Liver (tissue), 9 donors: ENCODE measurements around the gene GASK1B. TPM values are rescaled to one million over a fixed set of nuclear protein-coding genes. Genes with fewer than 3 reads are reported as not detected.

ENCODE experiments used
- DNase-seq: peaks from one replicate; pipeline ENCODE4 v3.0.0-alpha.2; 2017; ENCODE audit warnings: low spot score
- H3K27ac ChIP-seq, 2 donors: one replicate each; pipeline ENCODE4 v1.7.0; 2013; ENCODE audit warnings: inconsistent platforms in 2 of 2, low read length in 2 of 2, control low read depth in 1 of 2, low read depth in 1 of 2, mild to moderate bottlenecking in 1 of 2
- H3K27me3 ChIP-seq, 4 donors: one replicate each; pipeline versions ENCODE4 v1.6.1 to v1.7.0; 2013; ENCODE audit warnings: low read length in 3 of 4, inconsistent platforms in 1 of 4, mild to moderate bottlenecking in 1 of 4, moderate library complexity in 1 of 4; ENCODE audit not compliant: control insufficient read depth in 4 of 4, insufficient read depth in 4 of 4
- H3K36me3 ChIP-seq, 4 donors: one replicate each; pipeline versions ENCODE4 v1.6.1 to v1.7.0; 2013; ENCODE audit warnings: low read length in 3 of 4, mild to moderate bottlenecking in 3 of 4, low read depth in 1 of 4, moderate library complexity in 1 of 4; ENCODE audit not compliant: control insufficient read depth in 4 of 4, insufficient read depth in 3 of 4
- H3K4me1 ChIP-seq, 4 donors: one replicate each; pipeline versions ENCODE4 v1.6.1 to v1.7.0; 2013; ENCODE audit warnings: low read length in 3 of 4, mild to moderate bottlenecking in 3 of 4, moderate library complexity in 1 of 4; ENCODE audit not compliant: control insufficient read depth in 4 of 4, insufficient read depth in 4 of 4
- H3K4me3 ChIP-seq, 3 donors: one replicate each; pipeline versions ENCODE4 v1.6.1 to v1.7.0; 2013; ENCODE audit warnings: low read length in 3 of 3, control low read depth in 1 of 3, low read depth in 1 of 3, mild to moderate bottlenecking in 1 of 3
- H3K9ac ChIP-seq, 2 donors: one replicate each; pipeline ENCODE4 v1.7.0; 2013; ENCODE audit warnings: low read length in 2 of 2, mild to moderate bottlenecking in 2 of 2, moderate library complexity in 2 of 2, control low read depth in 1 of 2, low read depth in 1 of 2
- H3K9me3 ChIP-seq, 4 donors: one replicate each; pipeline versions ENCODE4 v1.6.1 to v1.7.0; 2013; ENCODE audit warnings: low read length in 3 of 4; ENCODE audit not compliant: control insufficient read depth in 4 of 4
- EGR1 ChIP-seq, 2 donors: IDR thresholded peaks; 2 replicates each; pipeline ENCODE4 v1.6.1; 2016 to 2018; ENCODE audit warnings: antibody characterized with exemption in 2 of 2, low read depth in 2 of 2
- FOXA1 ChIP-seq: IDR thresholded peaks from 2 replicates; pipeline ENCODE4 v1.6.1; 2016; ENCODE audit warnings: antibody characterized with exemption
- FOXA2 ChIP-seq: IDR thresholded peaks from 2 replicates; pipeline ENCODE4 v1.6.1; 2016; ENCODE audit warnings: antibody characterized with exemption
- GABPA ChIP-seq, 2 donors: IDR thresholded peaks in 1 of 2; conservative IDR thresholded peaks in 1 of 2; 2 replicates each; pipeline ENCODE4 v1.6.1; 2016; ENCODE audit warnings: antibody characterized with exemption in 2 of 2, mild to moderate bottlenecking in 1 of 2, moderate library complexity in 1 of 2
- HNF4A ChIP-seq, 2 donors: conservative IDR thresholded peaks; 2 replicates each; pipeline ENCODE4 v1.6.1; 2016; ENCODE audit warnings: antibody characterized with exemption in 2 of 2, mild to moderate bottlenecking in 2 of 2
- HNF4G ChIP-seq: IDR thresholded peaks from 2 replicates; pipeline ENCODE4 v1.6.1; 2016; ENCODE audit warnings: antibody characterized with exemption
- JUND ChIP-seq, 2 donors: IDR thresholded peaks; 2 replicates each; pipeline ENCODE4 v1.6.1; 2016; ENCODE audit warnings: antibody characterized with exemption in 2 of 2
- NR2F2 ChIP-seq: IDR thresholded peaks from 2 replicates; pipeline ENCODE4 v1.6.1; 2016; ENCODE audit warnings: antibody characterized with exemption
- RAD21 ChIP-seq, 2 donors: IDR thresholded peaks; 2 replicates each; pipeline ENCODE4 v1.6.1; 2016; ENCODE audit warnings: antibody characterized with exemption in 2 of 2, mild to moderate bottlenecking in 2 of 2
- RXRA ChIP-seq, 2 donors: IDR thresholded peaks; 2 replicates each; pipeline ENCODE4 v1.6.1; 2017 to 2018; ENCODE audit warnings: antibody characterized with exemption in 2 of 2, mild to moderate bottlenecking in 1 of 2
- SP1 ChIP-seq: IDR thresholded peaks from 2 replicates; pipeline ENCODE4 v1.6.1; 2018; ENCODE audit warnings: antibody characterized with exemption, mild to moderate bottlenecking
- TAF1 ChIP-seq: conservative IDR thresholded peaks from 2 replicates; pipeline ENCODE4 v1.6.1; 2016; ENCODE audit warnings: antibody characterized with exemption, mild to moderate bottlenecking
- YY1 ChIP-seq: IDR thresholded peaks from 2 replicates; pipeline ENCODE4 v1.6.1; 2016; ENCODE audit warnings: antibody characterized with exemption, mild to moderate bottlenecking
- WGBS: extraction: QIAGEN DNeasy Blood & Tissue Kit; methylation state at CpG from one replicate; pipeline ENCODE4 v1.1.7; 2013; 5-methylcytosine and 5-hydroxymethylcytosine counted together
- polyA plus RNA-seq, 2 donors: library from polyadenylated mRNA; stranded (reverse) in 1 of 2; unstranded in 1 of 2; fragments of 200-250 nt in 1 of 2; fragments of >200 nt in 1 of 2; fragmentation: Nextera tagmentation in 1 of 2; extraction: Ambion mirVana in 1 of 2; gene quantifications; one replicate each; pipeline versions ENCODE4 v1.2.1 to v1.2.3, GENCODE V29; 2013 to 2015
- total RNA-seq, 2 donors: library from RNA; depleted of rRNA; stranded (reverse); fragments of >200 nt; gene quantifications; one replicate each; pipeline ENCODE4 v1.2.3, GENCODE V29; 2014
- TF ChIP-seq, protein P1 (sequence below): IDR thresholded peaks from 2 replicates; pipeline ENCODE4 v1.6.1; 2016; ENCODE audit warnings: antibody characterized with exemption
- TF ChIP-seq, protein P2 (sequence below): IDR thresholded peaks from 2 replicates; pipeline ENCODE4 v1.6.1; 2016; ENCODE audit warnings: antibody characterized with exemption
- TF ChIP-seq, protein P3 (sequence below): IDR thresholded peaks from 2 replicates; pipeline ENCODE4 v1.6.1; 2016; ENCODE audit warnings: antibody characterized with exemption, mild to moderate bottlenecking
- TF ChIP-seq, protein P4 (sequence below): IDR thresholded peaks from 2 replicates; pipeline ENCODE4 v1.6.1; 2016; ENCODE audit warnings: antibody characterized with exemption
- TF ChIP-seq, protein P5 (sequence below): fragments of 150-350 bp; IDR thresholded peaks from 2 replicates; pipeline ENCODE4 v1.5.1; 2017; ENCODE audit warnings: improper control_type of control experiment, low read depth, low read length; ENCODE audit not compliant: missing input control
- donor health status: healthy.
- donor health status: healthy.
- donor health status: healthy.
- donor health status: healthy.
- donor health status: healthy.

The GASK1B gene
- total and polyA plus RNA-seq, 4 donors: 1.3 to 8.2 (median 4.4) TPM

DNA sequence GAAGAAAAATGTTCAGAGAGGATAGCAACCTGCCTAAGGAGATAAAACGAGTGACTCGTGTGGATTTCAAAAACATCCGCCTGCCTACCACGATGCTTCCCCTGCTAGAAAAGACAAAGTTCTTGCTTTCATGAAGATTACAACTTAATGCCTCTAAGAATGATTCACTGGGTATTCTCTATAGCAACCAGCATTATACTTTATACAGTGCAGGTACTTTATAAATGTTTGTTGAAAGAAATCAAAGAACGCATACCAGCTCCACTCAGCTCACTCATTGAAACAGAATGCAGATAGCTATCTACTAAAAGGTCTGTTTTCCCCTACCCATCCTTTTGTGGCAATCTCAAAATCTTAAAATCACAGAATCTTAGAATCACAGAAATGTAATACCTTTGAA lies 33.7 kb downstream of the GASK1B start:
- Histone ChIP-seq H3K9me3 (no peaks in the 10 kb centered on the region), H3K27me3 (no peaks in the 10 kb centered on the region), H3K4me3 (no peak overlapping the region), H3K27ac (no peak overlapping the region), H3K4me1 (no peaks in the 10 kb centered on the region), H3K36me3 (no peaks in the 10 kb centered on the region), H3K9ac (no peak overlapping the region)
- no peak for TF ChIP-seq EGR1 (IDR thresholded peaks at IDR 0.05; ENCODE audit: low read depth in 2 of 2)
- no peak for TF ChIP-seq FOXA1
- no peak for TF ChIP-seq FOXA2
- TF ChIP-seq, protein P1, sequence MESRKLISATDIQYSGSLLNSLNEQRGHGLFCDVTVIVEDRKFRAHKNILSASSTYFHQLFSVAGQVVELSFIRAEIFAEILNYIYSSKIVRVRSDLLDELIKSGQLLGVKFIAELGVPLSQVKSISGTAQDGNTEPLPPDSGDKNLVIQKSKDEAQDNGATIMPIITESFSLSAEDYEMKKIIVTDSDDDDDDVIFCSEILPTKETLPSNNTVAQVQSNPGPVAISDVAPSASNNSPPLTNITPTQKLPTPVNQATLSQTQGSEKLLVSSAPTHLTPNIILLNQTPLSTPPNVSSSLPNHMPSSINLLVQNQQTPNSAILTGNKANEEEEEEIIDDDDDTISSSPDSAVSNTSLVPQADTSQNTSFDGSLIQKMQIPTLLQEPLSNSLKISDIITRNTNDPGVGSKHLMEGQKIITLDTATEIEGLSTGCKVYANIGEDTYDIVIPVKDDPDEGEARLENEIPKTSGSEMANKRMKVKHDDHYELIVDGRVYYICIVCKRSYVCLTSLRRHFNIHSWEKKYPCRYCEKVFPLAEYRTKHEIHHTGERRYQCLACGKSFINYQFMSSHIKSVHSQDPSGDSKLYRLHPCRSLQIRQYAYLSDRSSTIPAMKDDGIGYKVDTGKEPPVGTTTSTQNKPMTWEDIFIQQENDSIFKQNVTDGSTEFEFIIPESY: no peak
- TF ChIP-seq, protein P2, sequence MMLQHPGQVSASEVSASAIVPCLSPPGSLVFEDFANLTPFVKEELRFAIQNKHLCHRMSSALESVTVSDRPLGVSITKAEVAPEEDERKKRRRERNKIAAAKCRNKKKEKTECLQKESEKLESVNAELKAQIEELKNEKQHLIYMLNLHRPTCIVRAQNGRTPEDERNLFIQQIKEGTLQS: no peak
- TF ChIP-seq, protein P3, sequence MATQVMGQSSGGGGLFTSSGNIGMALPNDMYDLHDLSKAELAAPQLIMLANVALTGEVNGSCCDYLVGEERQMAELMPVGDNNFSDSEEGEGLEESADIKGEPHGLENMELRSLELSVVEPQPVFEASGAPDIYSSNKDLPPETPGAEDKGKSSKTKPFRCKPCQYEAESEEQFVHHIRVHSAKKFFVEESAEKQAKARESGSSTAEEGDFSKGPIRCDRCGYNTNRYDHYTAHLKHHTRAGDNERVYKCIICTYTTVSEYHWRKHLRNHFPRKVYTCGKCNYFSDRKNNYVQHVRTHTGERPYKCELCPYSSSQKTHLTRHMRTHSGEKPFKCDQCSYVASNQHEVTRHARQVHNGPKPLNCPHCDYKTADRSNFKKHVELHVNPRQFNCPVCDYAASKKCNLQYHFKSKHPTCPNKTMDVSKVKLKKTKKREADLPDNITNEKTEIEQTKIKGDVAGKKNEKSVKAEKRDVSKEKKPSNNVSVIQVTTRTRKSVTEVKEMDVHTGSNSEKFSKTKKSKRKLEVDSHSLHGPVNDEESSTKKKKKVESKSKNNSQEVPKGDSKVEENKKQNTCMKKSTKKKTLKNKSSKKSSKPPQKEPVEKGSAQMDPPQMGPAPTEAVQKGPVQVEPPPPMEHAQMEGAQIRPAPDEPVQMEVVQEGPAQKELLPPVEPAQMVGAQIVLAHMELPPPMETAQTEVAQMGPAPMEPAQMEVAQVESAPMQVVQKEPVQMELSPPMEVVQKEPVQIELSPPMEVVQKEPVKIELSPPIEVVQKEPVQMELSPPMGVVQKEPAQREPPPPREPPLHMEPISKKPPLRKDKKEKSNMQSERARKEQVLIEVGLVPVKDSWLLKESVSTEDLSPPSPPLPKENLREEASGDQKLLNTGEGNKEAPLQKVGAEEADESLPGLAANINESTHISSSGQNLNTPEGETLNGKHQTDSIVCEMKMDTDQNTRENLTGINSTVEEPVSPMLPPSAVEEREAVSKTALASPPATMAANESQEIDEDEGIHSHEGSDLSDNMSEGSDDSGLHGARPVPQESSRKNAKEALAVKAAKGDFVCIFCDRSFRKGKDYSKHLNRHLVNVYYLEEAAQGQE: no peak
- no peak for TF ChIP-seq HNF4A (conservative IDR thresholded peaks at IDR 0.05)
- no peak for TF ChIP-seq YY1
- TF ChIP-seq, protein P4, sequence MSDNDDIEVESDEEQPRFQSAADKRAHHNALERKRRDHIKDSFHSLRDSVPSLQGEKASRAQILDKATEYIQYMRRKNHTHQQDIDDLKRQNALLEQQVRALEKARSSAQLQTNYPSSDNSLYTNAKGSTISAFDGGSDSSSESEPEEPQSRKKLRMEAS: no peak
- no peak for TF ChIP-seq SP1
- no peak for TF ChIP-seq RXRA (IDR thresholded peaks at IDR 0.05)
- TF ChIP-seq, protein P5, sequence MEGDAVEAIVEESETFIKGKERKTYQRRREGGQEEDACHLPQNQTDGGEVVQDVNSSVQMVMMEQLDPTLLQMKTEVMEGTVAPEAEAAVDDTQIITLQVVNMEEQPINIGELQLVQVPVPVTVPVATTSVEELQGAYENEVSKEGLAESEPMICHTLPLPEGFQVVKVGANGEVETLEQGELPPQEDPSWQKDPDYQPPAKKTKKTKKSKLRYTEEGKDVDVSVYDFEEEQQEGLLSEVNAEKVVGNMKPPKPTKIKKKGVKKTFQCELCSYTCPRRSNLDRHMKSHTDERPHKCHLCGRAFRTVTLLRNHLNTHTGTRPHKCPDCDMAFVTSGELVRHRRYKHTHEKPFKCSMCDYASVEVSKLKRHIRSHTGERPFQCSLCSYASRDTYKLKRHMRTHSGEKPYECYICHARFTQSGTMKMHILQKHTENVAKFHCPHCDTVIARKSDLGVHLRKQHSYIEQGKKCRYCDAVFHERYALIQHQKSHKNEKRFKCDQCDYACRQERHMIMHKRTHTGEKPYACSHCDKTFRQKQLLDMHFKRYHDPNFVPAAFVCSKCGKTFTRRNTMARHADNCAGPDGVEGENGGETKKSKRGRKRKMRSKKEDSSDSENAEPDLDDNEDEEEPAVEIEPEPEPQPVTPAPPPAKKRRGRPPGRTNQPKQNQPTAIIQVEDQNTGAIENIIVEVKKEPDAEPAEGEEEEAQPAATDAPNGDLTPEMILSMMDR: no peak
- no peak for TF ChIP-seq JUND (IDR thresholded peaks at IDR 0.05)
- TF ChIP-seq TAF1: no peak
- no peak for TF ChIP-seq NR2F2
- TF ChIP-seq HNF4G: no peak
- no peak for TF ChIP-seq GABPA (IDR thresholded peaks at IDR 0.05 in 1 of 2, conservative IDR thresholded peaks at IDR 0.05 in 1 of 2)
- no peak for TF ChIP-seq RAD21 (IDR thresholded peaks at IDR 0.05)
- DNase-seq: no peak
- 68% methylated on average over 5 of the region's 5 CpGs for WGBS
